ENCODE data around the gene C10orf53. TPM values are rescaled to one million over a fixed set of nuclear protein-coding genes. Genes with fewer than 3 reads are reported as not detected.

C10orf53 gene
- total RNA-seq, 1 experiment from 2014 or later: not detected

GRCh38 chr10:49632406-49633317 lies 46.8 kb upstream of the C10orf53 start:
- no peak for TF ChIP-seq EZH2phosphoT487 (IDR thresholded peaks at IDR 0.05; ENCODE audit: borderline replicate concordance, low read length)
- TF ChIP-seq EZH2 (IDR thresholded peaks at IDR 0.05; ENCODE audit: low read length, unreplicated experiment): no peak
- no peak for TF ChIP-seq CTCF (conservative IDR thresholded peaks at IDR 0.05; ENCODE audit: low read depth, low read length)
- Histone ChIP-seq H3K36me3 (ENCODE audit: low read depth, low read length) (no peaks in the 10 kb centered on the region), H3K4me2 (ENCODE audit: low read length) (no peak overlapping the region), H3K9me2 (replicated peaks; ENCODE audit: low read length) (no peaks in the 10 kb centered on the region), H3K27ac (ENCODE audit: low read length) (no peak overlapping the region), H4K20me1 (ENCODE audit: low read length) (no peaks in the 10 kb centered on the region; the same call in 1 of the 2 replicates), H3K79me2 (ENCODE audit: low read length) (no peaks in the 10 kb centered on the region), H2AFZ (ENCODE audit: low read length) (no peak overlapping the region), H3F3A (ENCODE audit: low read length, unreplicated experiment) (no peaks in the 10 kb centered on the region), H3K9ac (ENCODE audit: low read length) (no peak overlapping the region), H3K4me3 (ENCODE audit: low read length) (no peak overlapping the region), H3K9me3 (ENCODE audit: low read length) (no peaks in the 10 kb centered on the region), H3K4me1 (ENCODE audit: insufficient read depth, low read length) (peaks cover 5% of the 10 kb centered on the region; the same call in 1 of the 2 replicates), H3K27me3 (ENCODE audit: low read length) (peaks cover 70% of the 10 kb centered on the region)
- peak; percentile 63 for DNase-seq
- BruUV-seq (replicated peaks): no TSS peak
- POLR2A ChIA-PET (ENCODE audit: unreplicated experiment): no interaction called here
- intact Hi-C loops (cut with micrococcal nuclease): no loop called here
- CTCF ChIA-PET: no interaction called here
- peak; percentile 41 for ATAC-seq

GRCh38 chr10:49633327-49634068 lies 46.0 kb upstream of the C10orf53 start:
- no peak overlapping the region for H3K27ac ChIP-seq (ENCODE audit: low read length)

More at GRCh38 chr10:49633327-49634068, 46.0 kb upstream of the C10orf53 start:
- ChIA-PET POLR2A (ENCODE audit: unreplicated experiment) (no interaction called here), CTCF (no interaction called here)
- intact Hi-C loops (cut with micrococcal nuclease): no loop called here
- Histone ChIP-seq H3K4me3 (ENCODE audit: low read length) (no peak overlapping the region), H3K4me1 (ENCODE audit: insufficient read depth, low read length) (peaks cover 5% of the 10 kb centered on the region; the same call in 1 of the 2 replicates), H3K9ac (ENCODE audit: low read length) (no peak overlapping the region), H4K20me1 (ENCODE audit: low read length) (no peaks in the 10 kb centered on the region; the same call in 1 of the 2 replicates), H3K27me3 (ENCODE audit: low read length) (peaks cover 79% of the 10 kb centered on the region), H3K9me3 (ENCODE audit: low read length) (no peaks in the 10 kb centered on the region), H3K36me3 (ENCODE audit: low read depth, low read length) (no peaks in the 10 kb centered on the region), H3F3A (ENCODE audit: low read length, unreplicated experiment) (no peaks in the 10 kb centered on the region), H3K9me2 (replicated peaks; ENCODE audit: low read length) (no peaks in the 10 kb centered on the region), H3K79me2 (ENCODE audit: low read length) (no peaks in the 10 kb centered on the region), H2AFZ (ENCODE audit: low read length) (no peak overlapping the region), H3K4me2 (ENCODE audit: low read length) (no peak overlapping the region)
- TF ChIP-seq EZH2phosphoT487 (IDR thresholded peaks at IDR 0.05; ENCODE audit: borderline replicate concordance, low read length) (no peak), CTCF (conservative IDR thresholded peaks at IDR 0.05; ENCODE audit: low read depth, low read length) (no peak), EZH2 (IDR thresholded peaks at IDR 0.05; ENCODE audit: low read length, unreplicated experiment) (no peak)
- DNase-seq: no peak
- BruUV-seq (replicated peaks): no TSS peak
- ATAC-seq: no peak; the same call in 1 of the 2 replicates

Measured in PC-3 (cell line).